Fibroblast of upper back skin (primary cell): ENCODE data around the gene CH25H.
"Not testable (repeated sequence)": the region's sequence is repeated elsewhere in the genome, so short reads cannot be mapped to it uniquely, and the experiment has no call there.

Source experiments
- DNase-seq: peaks from one replicate; pipeline ENCODE4 v3.0.0-alpha.2; 2013

CH25H gene

GRCh38 chr10:89197473-89197872 lies 9.6 kb downstream of the CH25H start:
- DNase-seq, result no peak

GRCh38 chr10:89191301-89191700 lies 15.8 kb downstream of the CH25H start:
- DNase-seq, result not testable (repeated sequence)

- DNase-seq, result no peak
Observed at GRCh38 chr10:89189211-89189734, 17.8 kb downstream of the CH25H start.

GRCh38 chr10:89185658-89186057 lies 21.5 kb downstream of the CH25H start:
- no peak for DNase-seq

GRCh38 chr10:89184638-89185037 lies 22.5 kb downstream of the CH25H start:
- DNase-seq, result no peak

- peak; percentile 73 for DNase-seq
Observed at GRCh38 chr10:89183571-89183970, 23.5 kb downstream of the CH25H start.

- no peak for DNase-seq
Observed at GRCh38 chr10:89182894-89183293, 24.2 kb downstream of the CH25H start.

GRCh38 chr10:89175816-89176215 lies 31.3 kb downstream of the CH25H start:
- peak; percentile 61 for DNase-seq

- no peak for DNase-seq
Observed at GRCh38 chr10:89173075-89173474, 34.0 kb downstream of the CH25H start.

GRCh38 chr10:89171996-89172395 lies 35.1 kb downstream of the CH25H start:
- DNase-seq, result peak; percentile 53

- DNase-seq, result peak; percentile 45
Observed at GRCh38 chr10:89171263-89171872, 35.7 kb downstream of the CH25H start.

- not testable (repeated sequence) for DNase-seq
Observed at GRCh38 chr10:89168354-89168900, 38.7 kb downstream of the CH25H start.

GRCh38 chr10:89167915-89168314 lies 39.2 kb downstream of the CH25H start:
- DNase-seq, result no peak

- DNase-seq, result peak; percentile 60
Observed at GRCh38 chr10:89165923-89166322, 41.2 kb downstream of the CH25H start.

- DNase-seq, result no peak
Observed at GRCh38 chr10:89164920-89165319, 42.2 kb downstream of the CH25H start.

GRCh38 chr10:89164080-89164479 lies 43.0 kb downstream of the CH25H start:
- no peak for DNase-seq

- DNase-seq, result no peak
Observed at GRCh38 chr10:89163265-89163995, 43.7 kb downstream of the CH25H start.

- DNase-seq, result no peak
Observed at GRCh38 chr10:89162596-89162995, 44.5 kb downstream of the CH25H start.

GRCh38 chr10:89160339-89160738 lies 46.8 kb downstream of the CH25H start:
- peak; percentile 21 for DNase-seq

- peak; percentile 73 for DNase-seq
Observed at GRCh38 chr10:89159761-89160160, 47.4 kb downstream of the CH25H start.

- DNase-seq, result peak; percentile 21
Observed at GRCh38 chr10:89159316-89159715, 47.8 kb downstream of the CH25H start.

GRCh38 chr10:89158446-89158845 lies 48.7 kb downstream of the CH25H start:
- peak; percentile 99 for DNase-seq

GRCh38 chr10:89156161-89156835 lies 50.8 kb downstream of the CH25H start:
- no peak for DNase-seq
